ENCODE measurements around the gene CKAP5. TPM values are rescaled to one million over a fixed set of nuclear protein-coding genes. Genes with fewer than 3 reads are reported as not detected.

CKAP5 gene
- 10 to 100 TPM; 18.2 to 36.9 (median 29.7) TPM for total RNA-seq

- peak within 1 kb of the TSS; percentile 89 to 99 (median 97) for H3K4me3 ChIP-seq
- peaks cover 8 to 34% (median 14%) of the 10 kb centered on the region in 3 donors for H3K4me1 ChIP-seq
- intact Hi-C loops (cut with DNase I): no loop called here
- WGBS, 2 donors: 0% methylated on average over 14 to 27 of the region's 83 CpGs
- no peaks in the 10 kb centered on the region for H3K9me3 ChIP-seq
- DNase-seq: peak; percentile 65
- TF ChIP-seq CTCF (IDR thresholded peaks at IDR 0.05) (peak in 2 of 6 experiments; percentile 32 to 36), POLR2A (IDR thresholded peaks at IDR 0.05) (peak in 2 of 4 donors; percentile 29 to 80)
- no peaks in the 10 kb centered on the region for H3K27me3 ChIP-seq
- peak within 1 kb of the TSS; percentile 89 to 96 (median 93) for H3K27ac ChIP-seq
- H3K36me3 ChIP-seq: peaks cover 0 to 8% (median 0%) of the 10 kb centered on the region in 3 donors
Measured at GRCh38 chr11:46845740-46846509, at the start of gene CKAP5. Gene CKAP5, minus strand, starts transcription at chr11:46846280. Its CDS starts 25,049 bp downstream, at chr11:46821231.

GRCh38 chr11:46895821-46896220 lies 49.7 kb upstream of the CKAP5 start:
- DNase-seq: no peak
- H3K36me3 ChIP-seq: peaks cover 0 to 45% (median 0%) of the 10 kb centered on the region in 3 donors
- WGBS, 2 donors: 31% methylated on average over 9 of the region's 10 CpGs; no CpG with 5 or more reads in 1 of the 2 donors

DNA sequence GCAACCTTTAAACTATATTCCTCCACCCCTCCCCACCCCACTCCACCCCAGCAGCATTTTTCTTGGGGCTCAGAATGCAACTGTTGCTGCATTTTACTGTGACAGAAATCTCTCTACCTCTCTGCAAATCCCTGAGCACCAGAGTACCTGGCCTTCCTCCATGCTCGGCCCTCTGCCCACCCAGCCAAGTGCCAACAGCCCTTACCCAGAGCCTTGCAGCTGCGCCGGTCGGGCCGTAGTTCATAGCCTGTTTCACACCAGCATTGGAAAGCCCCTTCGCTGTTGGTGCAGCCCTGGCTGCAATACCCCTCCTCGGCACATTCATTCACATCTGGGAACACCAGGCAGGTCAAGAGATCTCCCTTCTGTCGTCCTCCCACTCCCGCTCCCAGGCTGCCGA lies 48.9 kb upstream of the CKAP5 start:
- H3K9me3 ChIP-seq: no peaks in the 10 kb centered on the region
- no peak for DNase-seq
- H3K4me3 ChIP-seq: no peak overlapping the region
- intact Hi-C loops (cut with DNase I): no loop called here
- H3K27me3 ChIP-seq: no peaks in the 10 kb centered on the region
- no peak for TF ChIP-seq CTCF (IDR thresholded peaks at IDR 0.05)
- no peak for TF ChIP-seq POLR2A (IDR thresholded peaks at IDR 0.05)
- WGBS, 2 donors: 90 to 94% methylated on average over 2 to 10 of the region's 10 CpGs
- H3K27ac ChIP-seq: no peak overlapping the region
- peaks cover 0 to 43% (median 0%) of the 10 kb centered on the region in 3 donors for H3K36me3 ChIP-seq
- peaks cover 3 to 41% (median 9%) of the 10 kb centered on the region in 3 donors for H3K4me1 ChIP-seq

More at GRCh38 chr11:46895821-46896220, 49.7 kb upstream of the CKAP5 start:
- intact Hi-C loops (cut with DNase I): no loop called here
- no peak overlapping the region for H3K27ac ChIP-seq
- no peak overlapping the region for H3K4me3 ChIP-seq
- no peaks in the 10 kb centered on the region for H3K9me3 ChIP-seq
- TF ChIP-seq CTCF (IDR thresholded peaks at IDR 0.05) (no peak), POLR2A (IDR thresholded peaks at IDR 0.05) (no peak)
- H3K4me1 ChIP-seq: peaks cover 3 to 42% (median 9%) of the 10 kb centered on the region in 3 donors
- no peaks in the 10 kb centered on the region for H3K27me3 ChIP-seq

DNA sequence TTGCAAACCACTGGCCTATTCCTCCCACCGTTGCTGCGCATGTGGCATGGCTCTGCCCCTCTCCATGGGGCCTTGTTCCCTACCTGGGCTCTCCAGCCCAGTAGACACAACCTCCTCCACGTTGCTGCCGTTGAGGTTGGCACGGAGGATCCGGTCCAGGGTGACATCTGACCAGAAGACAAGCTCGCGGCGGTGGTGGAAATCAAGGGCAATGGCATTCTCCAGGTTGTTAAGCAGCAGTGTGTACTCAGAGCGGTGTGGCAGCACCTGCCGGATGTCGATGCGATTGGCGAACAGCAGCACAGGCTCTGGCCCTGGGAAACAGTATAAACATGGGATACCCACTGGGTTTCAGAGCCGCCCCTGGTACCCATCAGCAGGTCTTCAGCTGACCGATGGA lies 48.4 kb upstream of the CKAP5 start:
- intact Hi-C loops (cut with DNase I): no loop called here
- 91 to 92% methylated on average over 8 to 14 of the region's 16 CpGs for WGBS, 2 donors

More for the DNA sequence above, 48.4 kb upstream of the CKAP5 start:
- no peak for DNase-seq
- H3K9me3 ChIP-seq: no peaks in the 10 kb centered on the region
- no peak overlapping the region for H3K27ac ChIP-seq
- peaks cover 0 to 38% (median 0%) of the 10 kb centered on the region in 3 donors for H3K36me3 ChIP-seq
- no peak overlapping the region for H3K4me3 ChIP-seq
- peaks cover 3 to 41% (median 9%) of the 10 kb centered on the region in 3 donors for H3K4me1 ChIP-seq
- TF ChIP-seq POLR2A (IDR thresholded peaks at IDR 0.05) (no peak), CTCF (IDR thresholded peaks at IDR 0.05) (no peak)
- H3K27me3 ChIP-seq: no peaks in the 10 kb centered on the region
